CD8-positive, alpha-beta memory T cell (primary cell): ENCODE results near the gene SFSWAP. TPM values are rescaled to one million over a fixed set of nuclear protein-coding genes. Genes with fewer than 3 reads are reported as not detected.
"Not testable (repeated sequence)": the region's sequence is repeated elsewhere in the genome, so short reads cannot be mapped to it uniquely, and the experiment has no call there.

Source experiments
- CTCF ChIA-PET: fragments of 350-600 bp; sonication (Branson Sonifier 250); formaldehyde crosslinking; loops from one replicate; lab custom pipeline; 2021; ENCODE audit warnings: antibody characterized with exemption; lab: Charles Lee
- POLR2A ChIA-PET: fragments of 350-600 bp; sonication (Branson Sonifier 250); formaldehyde crosslinking; loops from one replicate; lab custom pipeline; 2021; ENCODE audit warnings: antibody characterized with exemption; lab: Charles Lee
- DNase-seq, 5 donors: peaks; one replicate each; pipeline versions ENCODE4 v3.0.0 to v3.0.0-alpha.2; 2020 to 2022; ENCODE audit warnings: mixed read lengths in 1 of 5
- H3K27ac ChIP-seq: one replicate; pipeline ENCODE4 v1.7.0; 2013; ENCODE audit warnings: low read depth, mild to moderate bottlenecking, low read length, moderate library complexity
- H3K27me3 ChIP-seq: 2 replicates; pipeline ENCODE4 v1.7.0; 2013; ENCODE audit warnings: low read length, mild to moderate bottlenecking; ENCODE audit not compliant: insufficient read depth, poor library complexity, severe bottlenecking
- H3K36me3 ChIP-seq: 2 replicates; pipeline ENCODE4 v1.7.0; 2013; ENCODE audit warnings: mild to moderate bottlenecking, low read length, moderate library complexity; ENCODE audit not compliant: insufficient read depth
- H3K4me1 ChIP-seq: 2 replicates; pipeline ENCODE4 v1.7.0; 2013; ENCODE audit warnings: mild to moderate bottlenecking, low read length, moderate library complexity; ENCODE audit not compliant: insufficient read depth
- H3K4me3 ChIP-seq: 2 replicates; pipeline ENCODE4 v1.7.0; 2013; ENCODE audit warnings: mild to moderate bottlenecking, low read length
- H3K9me3 ChIP-seq: 2 replicates; pipeline ENCODE4 v1.7.0; 2013; ENCODE audit warnings: mild to moderate bottlenecking, low read length
- H3K27ac Mint-ChIP-seq, 8 donors: one replicate each; pipeline ENCODE4 v1.8.0; 2020 to 2021; ENCODE audit warnings: mixed read lengths in 8 of 8, mild to moderate bottlenecking in 6 of 8, inconsistent platforms in 3 of 8, moderate library complexity in 3 of 8
- H3K27me3 Mint-ChIP-seq, 2 donors: one replicate each; pipeline ENCODE4 v1.8.0; 2020 to 2021; ENCODE audit warnings: mixed read lengths in 2 of 2, mild to moderate bottlenecking in 1 of 2, moderate library complexity in 1 of 2
- H3K36me3 Mint-ChIP-seq, 3 donors: one replicate each; pipeline ENCODE4 v1.8.0; 2020 to 2021; ENCODE audit warnings: mixed read lengths in 3 of 3, inconsistent platforms in 1 of 3, mild to moderate bottlenecking in 1 of 3
- H3K4me1 Mint-ChIP-seq, 3 donors: one replicate each; pipeline ENCODE4 v1.8.0; 2020 to 2021; ENCODE audit warnings: mixed read lengths in 3 of 3, inconsistent platforms in 1 of 3, mild to moderate bottlenecking in 1 of 3
- H3K4me3 Mint-ChIP-seq, 7 donors: one replicate each; pipeline ENCODE4 v1.8.0; 2020 to 2021; ENCODE audit warnings: mixed read lengths in 7 of 7, mild to moderate bottlenecking in 6 of 7, moderate library complexity in 4 of 7, inconsistent platforms in 2 of 7
- H3K9me3 Mint-ChIP-seq, 5 donors: one replicate each; pipeline ENCODE4 v1.8.0; 2020 to 2022; ENCODE audit warnings: mixed read lengths in 5 of 5, mild to moderate bottlenecking in 3 of 5, moderate library complexity in 2 of 5, inconsistent platforms in 1 of 5
- polyA plus RNA-seq: library from polyadenylated mRNA; unstranded; fragments of 300-500 nt; fragmentation: Illumina TruSeq; gene quantifications from one replicate; pipeline ENCODE4 v1.2.3, GENCODE V29; 2021
- total RNA-seq, 2 experiments: library from RNA; stranded (reverse); gene quantifications; one replicate each; pipeline ENCODE4 v1.2.3, GENCODE V29; 2021

SFSWAP gene
- total RNA-seq = 10 to 100 TPM; 63.3 to 65.2 TPM
- polyA plus RNA-seq = 22.6 TPM

GRCh38 chr12:131710464-131711457 is at the start of gene SFSWAP:
SFSWAP (plus strand) TSS chr12:131711090; CDS start chr12:131711230, 140 bp downstream.
- Mint-ChIP-seq H3K4me3 (peak within 1 kb of the TSS; percentile 95 to 99 (median 98)), H3K4me1 (peaks cover 28 to 34% (median 33%) of the 10 kb centered on the region in 3 donors), H3K27ac (peak within 1 kb of the TSS; percentile 96 to 99 (median 98)), H3K27me3 (peaks cover 0 to 2% of the 10 kb centered on the region in 2 donors), H3K9me3 (no peaks in the 10 kb centered on the region), H3K36me3 (peaks cover 0 to 35% (median 10%) of the 10 kb centered on the region in 3 donors)
- ChIA-PET POLR2A (interaction anchor here (0.7 to 0.9 kb wide), 2 partner anchors 10 to 476 kb away, joined by 3 read pairs; no protein-coding TSS in a partner anchor), CTCF (interaction anchor here (0.6 kb wide), 1 partner anchor 243 kb away, joined by 3 read pairs; no protein-coding TSS in a partner anchor)
- H3K36me3 ChIP-seq = peaks cover 17% of the 10 kb centered on the region
- H3K4me1 ChIP-seq = peaks cover 31% of the 10 kb centered on the region
- H3K27me3 ChIP-seq = no peaks in the 10 kb centered on the region
- DNase-seq = peak; percentile 62 to 82 (median 76)
- H3K9me3 ChIP-seq = no peaks in the 10 kb centered on the region
- H3K4me3 ChIP-seq = peak within 1 kb of the TSS; percentile 96
- peak within 1 kb of the TSS; percentile 93 for H3K27ac ChIP-seq

- H3K4me3 Mint-ChIP-seq, H3K4me1 ChIP-seq, H3K27me3 ChIP-seq, CTCF ChIA-PET, H3K27ac ChIP-seq, H3K9me3 Mint-ChIP-seq, H3K36me3 ChIP-seq, H3K4me1 Mint-ChIP-seq, H3K4me3 ChIP-seq, POLR2A ChIA-PET, H3K9me3 ChIP-seq, H3K27ac Mint-ChIP-seq, H3K36me3 Mint-ChIP-seq: not testable (repeated sequence)
- peak in 1 of 5 donors; percentile 12 for DNase-seq
- H3K27me3 Mint-ChIP-seq = peaks cover 13 to 19% of the 10 kb centered on the region in 2 donors
These were observed 49.5 kb upstream of the SFSWAP start for GRCh38 chr12:131661170-131661985.

GRCh38 chr12:131661986-131662288 is 49.0 kb upstream of the SFSWAP start:
- H3K9me3 Mint-ChIP-seq, H3K27ac Mint-ChIP-seq, H3K9me3 ChIP-seq, H3K4me1 ChIP-seq, POLR2A ChIA-PET, H3K27me3 ChIP-seq, H3K27ac ChIP-seq, DNase-seq, H3K36me3 ChIP-seq, CTCF ChIA-PET, H3K36me3 Mint-ChIP-seq, H3K4me1 Mint-ChIP-seq, H3K4me3 ChIP-seq: not testable (repeated sequence)
- Mint-ChIP-seq H3K4me3 (peak overlapping the region in 4 of 7 donors; percentile 47 to 78 (median 60)), H3K27me3 (peaks cover 13 to 19% of the 10 kb centered on the region in 2 donors)

DNA sequence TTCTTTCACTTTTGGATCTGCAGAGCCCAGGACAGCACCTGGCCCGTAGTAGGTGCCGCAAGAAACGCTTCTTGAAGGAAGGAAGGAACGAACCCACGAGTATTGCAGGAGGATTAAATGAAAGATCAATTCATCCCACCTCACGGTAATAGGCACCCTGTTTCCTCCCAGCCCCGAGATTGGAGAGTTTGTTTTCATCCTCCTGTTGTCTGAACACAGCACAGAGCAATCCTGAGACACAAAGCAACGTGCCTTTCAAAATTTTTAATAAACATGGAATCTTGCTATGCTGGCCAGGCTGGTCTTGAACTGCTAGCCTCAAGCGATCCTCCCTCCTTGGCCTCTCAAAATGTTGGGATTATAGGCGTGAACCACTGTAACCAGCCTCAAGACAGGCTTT is 48.5 kb upstream of the SFSWAP start:
- CTCF ChIA-PET, POLR2A ChIA-PET, H3K27ac ChIP-seq: not testable (repeated sequence)

GRCh38 chr12:131665666-131666065 is 45.2 kb upstream of the SFSWAP start:
- H3K27ac ChIP-seq, H3K9me3 ChIP-seq, H3K27me3 Mint-ChIP-seq, H3K4me1 ChIP-seq, H3K4me3 ChIP-seq, H3K9me3 Mint-ChIP-seq, H3K36me3 Mint-ChIP-seq, CTCF ChIA-PET, H3K27me3 ChIP-seq, POLR2A ChIA-PET, H3K4me1 Mint-ChIP-seq, H3K36me3 ChIP-seq, DNase-seq, H3K4me3 Mint-ChIP-seq: not testable (repeated sequence)
- H3K27ac Mint-ChIP-seq = peak overlapping the region in 2 of 8 donors; percentile 27 to 68

More for the DNA sequence above, 48.5 kb upstream of the SFSWAP start:
- DNase-seq, H3K9me3 Mint-ChIP-seq, H3K27ac Mint-ChIP-seq, H3K36me3 ChIP-seq, H3K4me3 ChIP-seq, H3K4me1 Mint-ChIP-seq, H3K36me3 Mint-ChIP-seq, H3K4me1 ChIP-seq, H3K27me3 ChIP-seq, H3K9me3 ChIP-seq: not testable (repeated sequence)
- Mint-ChIP-seq H3K4me3 (peak overlapping the region in 4 of 7 donors; percentile 47 to 78 (median 60)), H3K27me3 (peaks cover 13 to 19% of the 10 kb centered on the region in 2 donors)

- H3K4me3 Mint-ChIP-seq = not testable (repeated sequence)
These were observed 44.4 kb upstream of the SFSWAP start for GRCh38 chr12:131666486-131666885.

GRCh38 chr12:131666978-131667601 is 43.8 kb upstream of the SFSWAP start:
- POLR2A ChIA-PET, H3K4me1 Mint-ChIP-seq, H3K36me3 ChIP-seq, H3K27me3 ChIP-seq, H3K36me3 Mint-ChIP-seq, H3K4me3 ChIP-seq, CTCF ChIA-PET, H3K4me3 Mint-ChIP-seq, H3K9me3 Mint-ChIP-seq, H3K9me3 ChIP-seq, H3K4me1 ChIP-seq, H3K27ac ChIP-seq: not testable (repeated sequence)
- peak in 1 of 5 donors; percentile 6 for DNase-seq
- Mint-ChIP-seq H3K27ac (peak overlapping the region in 2 of 8 donors; percentile 28 to 50), H3K27me3 (peaks cover 14 to 19% of the 10 kb centered on the region in 2 donors)

More at GRCh38 chr12:131666486-131666885, 44.4 kb upstream of the SFSWAP start:
- H3K27me3 ChIP-seq, H3K4me3 ChIP-seq, H3K9me3 ChIP-seq, DNase-seq, H3K27ac ChIP-seq, H3K9me3 Mint-ChIP-seq, POLR2A ChIA-PET, H3K4me1 Mint-ChIP-seq, H3K36me3 ChIP-seq, CTCF ChIA-PET, H3K36me3 Mint-ChIP-seq, H3K4me1 ChIP-seq, H3K27ac Mint-ChIP-seq: not testable (repeated sequence)
- H3K27me3 Mint-ChIP-seq = peaks cover 13 to 18% of the 10 kb centered on the region in 2 donors
